Transverse colon (tissue), 4 donors: ENCODE measurements around the gene SHKBP1. TPM values are rescaled to one million over a fixed set of nuclear protein-coding genes. Genes with fewer than 3 reads are reported as not detected.

Experiments used
- DNase-seq: peaks from one replicate; pipeline ENCODE4 v3.0.0-alpha.2; 2019
- H3K27ac ChIP-seq, 4 donors: fragments of 200-600 bp; sonication (generic); 2 replicates each; pipeline ENCODE4 v1.5.1; 2016 to 2018; ENCODE audit warnings: inconsistent platforms in 4 of 4
- H3K27me3 ChIP-seq: fragments of 200-600 bp; sonication (generic); 2 replicates; pipeline ENCODE4 v1.5.1; 2017; ENCODE audit warnings: inconsistent platforms
- H3K36me3 ChIP-seq, 4 donors: fragments of 200-600 bp; sonication (generic); 2 replicates each; pipeline ENCODE4 v1.5.1; 2017 to 2019; ENCODE audit warnings: inconsistent platforms in 4 of 4
- H3K4me1 ChIP-seq, 4 donors: fragments of 200-600 bp; sonication (generic); 2 replicates each; pipeline ENCODE4 v1.5.1; 2017 to 2020; ENCODE audit warnings: inconsistent platforms in 4 of 4
- H3K4me3 ChIP-seq, 4 donors: fragments of 200-600 bp; sonication (generic); 1 replicate in 1 of 4; 2 replicates in 3 of 4; pipeline versions ENCODE4 v1.5.1 to v1.6.1; 2017 to 2019; ENCODE audit warnings: inconsistent platforms in 4 of 4
- H3K9me3 ChIP-seq, 2 donors: fragments of 200-600 bp; sonication (generic); 2 replicates each; pipeline ENCODE4 v1.5.1; 2017 to 2019; ENCODE audit warnings: inconsistent platforms in 2 of 2
- CTCF ChIP-seq, 5 experiments: fragments of 200-600 bp in 3 of 5; fragments of 450-650 bp in 2 of 5; sonication (generic) in 3 of 5; IDR thresholded peaks; 1 replicate in 2 of 5; 2 replicates in 3 of 5; pipeline ENCODE4 v1.5.1; 2016 to 2017; ENCODE audit warnings: antibody characterized with exemption in 5 of 5, inconsistent platforms in 3 of 5, mild to moderate bottlenecking in 2 of 5, moderate library complexity in 1 of 5
- EP300 ChIP-seq: sonication (generic); formaldehyde crosslinking; IDR thresholded peaks from one replicate; pipeline ENCODE4 v1.6.1; 2017; ENCODE audit warnings: antibody characterized with exemption, low read depth
- POLR2A ChIP-seq: fragments of 450-650 bp; IDR thresholded peaks from one replicate; pipeline ENCODE4 v1.6.1; 2016; ENCODE audit warnings: antibody characterized with exemption, mild to moderate bottlenecking, moderate library complexity
- POLR2AphosphoS5 ChIP-seq, 3 donors: sonication (generic); formaldehyde crosslinking; IDR thresholded peaks; one replicate each; pipeline ENCODE4 v1.6.1; 2016; ENCODE audit warnings: antibody characterized with exemption in 3 of 3
- WGBS, 2 donors: methylation state at CpG; one replicate each; pipeline ENCODE4 v1.1.5; 2018; ENCODE audit warnings: low coverage in 1 of 2; 5-methylcytosine and 5-hydroxymethylcytosine counted together
- in situ Hi-C, 4 donors: fragments of 200-750 bp; cut with MboI; loops; one replicate each; pipeline versions ENCODE4 v1.15.0 to v1.15.1; 2017; ENCODE audit warnings: low sequenced_read_pairs in 3 of 4, low pct_ligation_motif_present in 1 of 4, low pct_unique_long_range_greater_than_20kb in 1 of 4
- intact Hi-C: fragments of 100-400 bp; cut with DNase I; formaldehyde crosslinking; loops from one replicate; pipeline ENCODE4 v1.15.1; 2023; ENCODE audit warnings: low total_unique reads
- total RNA-seq, 4 donors: library from RNA; depleted of rRNA; stranded (reverse); fragments of >200 nt; gene quantifications; one replicate each; pipeline ENCODE4 v1.1.0, GENCODE V29; 2016

The SHKBP1 gene
- total RNA-seq, 4 donors from 2014 or later = 58.7 to 111 (median 60.9) TPM

- Histone ChIP-seq H3K9me3 (no peaks in the 10 kb centered on the region), H3K27ac (peak overlapping the region; percentile 1 to 25 (median 16)), H3K4me3 (peak overlapping the region in 1 of 4 donors; percentile 21), H3K36me3 (no peaks in the 10 kb centered on the region), H3K4me1 (peaks cover 7 to 19% (median 12%) of the 10 kb centered on the region in 4 donors), H3K27me3 (peaks cover 32% of the 10 kb centered on the region)
- WGBS, 2 donors = 33% methylated on average over 3 of the region's 3 CpGs; no CpG with 5 or more reads in 1 of the 2 donors
- TF ChIP-seq POLR2A (no peak), EP300 (no peak), POLR2AphosphoS5 (IDR thresholded peaks at IDR 0.05) (no peak), CTCF (IDR thresholded peaks at IDR 0.05) (no peak)
- intact Hi-C loops = no loop called here
- no peak for DNase-seq
- in situ Hi-C loops = no loop called here
These were observed 5.7 kb upstream of the SHKBP1 start for GRCh38 chr19:40571005-40571318.

- no peaks in the 10 kb centered on the region for H3K36me3 ChIP-seq
- 78 to 84% methylated on average over 3 to 9 of the region's 10 CpGs for WGBS, 2 donors
- no peak for TF ChIP-seq EP300
- no peak for TF ChIP-seq POLR2A
- TF ChIP-seq CTCF (IDR thresholded peaks at IDR 0.05) = no peak
- no peak for TF ChIP-seq POLR2AphosphoS5 (IDR thresholded peaks at IDR 0.05)
- H3K4me3 ChIP-seq = no peak overlapping the region
- no peaks in the 10 kb centered on the region for H3K9me3 ChIP-seq
- intact Hi-C loops = no loop called here
- peaks cover 22% of the 10 kb centered on the region for H3K27me3 ChIP-seq
- no peak overlapping the region for H3K27ac ChIP-seq
- peaks cover 7 to 23% (median 15%) of the 10 kb centered on the region in 4 donors for H3K4me1 ChIP-seq
- DNase-seq = no peak
- in situ Hi-C loops = no loop called here
These were observed 4.7 kb upstream of the SHKBP1 start for GRCh38 chr19:40571831-40572495.

- 82% methylated on average over 18 of the region's 18 CpGs; no CpG with 5 or more reads in 1 of the 2 donors for WGBS, 2 donors
- H3K27me3 ChIP-seq = no peaks in the 10 kb centered on the region
- H3K4me3 ChIP-seq = no peak overlapping the region
- in situ Hi-C loops = loop anchor here in 1 of 4 donors (25.0 kb wide), 1 partner anchor 263 kb away; no protein-coding TSS in a partner anchor
- H3K4me1 ChIP-seq = peaks cover 0 to 21% (median 12%) of the 10 kb centered on the region in 4 donors
- TF ChIP-seq EP300 (no peak), CTCF (IDR thresholded peaks at IDR 0.05) (no peak), POLR2A (no peak), POLR2AphosphoS5 (IDR thresholded peaks at IDR 0.05) (no peak)
- no peak overlapping the region for H3K27ac ChIP-seq
- H3K9me3 ChIP-seq = no peaks in the 10 kb centered on the region
- intact Hi-C loops = no loop called here
- H3K36me3 ChIP-seq = peaks cover 0 to 3% (median 0%) of the 10 kb centered on the region in 4 donors
- no peak for DNase-seq
These were observed 1.3 kb upstream of the SHKBP1 start for GRCh38 chr19:40575326-40575725.

GRCh38 chr19:40576151-40576584 lies 505 bp upstream of the SHKBP1 start:
- 5% methylated on average over 22 of the region's 22 CpGs; no CpG with 5 or more reads in 1 of the 2 donors for WGBS, 2 donors
- H3K4me3 ChIP-seq = peak overlapping the region in 3 of 4 donors; percentile 63 to 74 (median 68)
- in situ Hi-C loops (loop anchor here in 1 of 4 donors (25.0 kb wide), 1 partner anchor 264 kb away; no protein-coding TSS in a partner anchor), intact Hi-C loops (no loop called here)
- no peaks in the 10 kb centered on the region for H3K27me3 ChIP-seq
- peaks cover 0 to 21% (median 12%) of the 10 kb centered on the region in 4 donors for H3K4me1 ChIP-seq
- TF ChIP-seq CTCF (IDR thresholded peaks at IDR 0.05) (no peak), POLR2A (no peak), POLR2AphosphoS5 (IDR thresholded peaks at IDR 0.05) (no peak), EP300 (no peak)
- no peaks in the 10 kb centered on the region for H3K9me3 ChIP-seq
- H3K27ac ChIP-seq = peak overlapping the region; percentile 76 to 85 (median 80)
- peaks cover 0 to 8% (median 0%) of the 10 kb centered on the region in 4 donors for H3K36me3 ChIP-seq
- no peak for DNase-seq
